ENCODE measurements around the gene GEMIN4.
A peak's percentile ranks its signal among the peaks of the same experiment; 100 is the strongest.
"Not testable (repeated sequence)": the region's sequence is repeated elsewhere in the genome, so short reads cannot be mapped to it uniquely, and the experiment has no call there.

The GEMIN4 gene

DNA sequence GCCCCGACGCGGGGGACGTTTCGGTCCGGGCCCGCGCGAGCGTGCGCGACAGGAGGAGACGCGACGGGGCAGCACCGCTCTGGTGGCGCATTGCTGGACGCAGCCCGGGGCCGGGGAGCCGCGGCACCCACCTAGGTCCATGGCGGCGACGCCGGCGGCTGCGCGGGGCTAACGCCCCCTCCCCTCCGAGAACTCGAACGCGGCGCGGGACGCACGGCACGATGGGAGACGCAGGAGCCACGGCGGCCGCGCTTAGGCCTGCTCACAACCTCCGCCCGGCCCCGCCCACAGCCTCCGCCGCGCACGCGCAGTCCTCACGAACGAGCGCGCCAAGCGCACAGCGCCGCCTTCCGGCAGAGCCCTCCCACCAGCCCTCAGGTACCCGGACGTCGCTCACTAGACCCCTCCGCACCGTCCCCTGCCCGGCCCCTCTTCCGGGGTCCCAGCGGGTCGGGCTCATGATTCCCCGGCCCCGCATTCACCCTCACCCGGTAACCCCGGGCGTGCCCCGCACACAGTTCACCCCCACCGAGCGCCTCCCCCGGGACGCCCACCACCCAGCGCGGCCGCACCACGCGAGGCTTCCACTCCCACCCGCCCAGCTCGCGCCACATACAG is at the start of gene GEMIN4:
Gene GEMIN4, minus strand, starts transcription at position 263 of the 618 bp plus-strand sequence. Its CDS starts 122 bp downstream, at position 141.
- DNase-seq: peak; percentile 62

DNA sequence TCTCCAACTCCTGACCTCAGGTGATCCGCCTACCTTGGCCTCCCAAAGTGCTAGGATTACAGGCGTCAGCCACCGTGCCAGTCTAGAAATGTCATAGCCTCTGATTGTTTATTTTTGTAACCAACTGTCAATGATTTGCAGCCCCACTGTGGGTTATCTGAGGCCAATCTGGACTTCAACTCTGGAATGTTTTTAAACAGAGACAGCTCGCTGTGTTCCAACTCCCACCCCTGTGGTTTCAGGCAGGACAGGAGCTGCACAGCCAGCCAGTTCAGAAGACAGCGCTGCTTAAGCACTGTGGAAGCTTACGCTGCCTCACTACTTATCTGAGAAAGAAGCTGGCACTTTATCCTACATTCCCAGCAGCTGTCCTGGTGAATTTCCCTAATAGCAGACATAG is 49.6 kb upstream of the GEMIN4 start:
- DNase-seq: no peak

GRCh38 chr17:800446-801242 is 48.6 kb upstream of the GEMIN4 start:
- DNase-seq: no peak

DNA sequence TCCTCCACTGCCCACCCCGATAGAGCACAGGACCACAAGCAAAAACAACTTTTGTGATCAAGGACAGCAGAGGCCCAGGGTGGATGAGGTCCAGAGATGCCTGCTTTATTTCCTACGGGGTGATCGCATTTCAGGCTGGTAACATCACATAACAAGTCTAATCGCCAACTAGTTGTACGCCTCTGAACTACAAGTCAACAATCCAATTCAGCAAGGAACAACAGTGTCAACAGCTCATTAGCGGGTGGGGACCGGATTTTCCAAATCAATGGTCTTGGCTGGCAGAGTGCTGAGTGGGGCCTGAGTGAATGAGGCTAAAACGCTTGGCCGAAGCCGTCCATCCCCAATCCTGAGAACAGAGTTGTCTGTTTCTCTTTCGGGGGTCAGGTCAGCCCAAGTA is 47.2 kb upstream of the GEMIN4 start:
- no peak for DNase-seq

DNA sequence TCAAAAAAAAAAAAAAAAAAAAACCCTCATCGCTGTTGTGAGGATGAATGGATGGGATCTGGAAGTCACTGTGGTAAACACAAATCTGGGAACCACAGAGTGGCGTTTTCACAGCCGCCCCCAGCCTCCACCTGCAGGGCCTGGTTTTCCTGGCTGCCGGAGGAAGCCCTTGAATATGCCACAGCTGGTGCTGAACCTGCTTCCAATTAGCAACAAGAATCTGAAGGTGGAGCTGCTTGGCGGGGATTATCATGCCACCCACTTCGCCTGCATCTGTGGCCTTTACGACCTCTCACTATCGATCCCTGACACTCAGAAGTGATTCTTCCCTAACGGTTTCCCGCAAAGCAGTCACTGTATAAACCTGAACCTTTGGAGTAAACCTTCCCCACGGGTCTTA is 46.2 kb upstream of the GEMIN4 start:
- DNase-seq: no peak

DNA sequence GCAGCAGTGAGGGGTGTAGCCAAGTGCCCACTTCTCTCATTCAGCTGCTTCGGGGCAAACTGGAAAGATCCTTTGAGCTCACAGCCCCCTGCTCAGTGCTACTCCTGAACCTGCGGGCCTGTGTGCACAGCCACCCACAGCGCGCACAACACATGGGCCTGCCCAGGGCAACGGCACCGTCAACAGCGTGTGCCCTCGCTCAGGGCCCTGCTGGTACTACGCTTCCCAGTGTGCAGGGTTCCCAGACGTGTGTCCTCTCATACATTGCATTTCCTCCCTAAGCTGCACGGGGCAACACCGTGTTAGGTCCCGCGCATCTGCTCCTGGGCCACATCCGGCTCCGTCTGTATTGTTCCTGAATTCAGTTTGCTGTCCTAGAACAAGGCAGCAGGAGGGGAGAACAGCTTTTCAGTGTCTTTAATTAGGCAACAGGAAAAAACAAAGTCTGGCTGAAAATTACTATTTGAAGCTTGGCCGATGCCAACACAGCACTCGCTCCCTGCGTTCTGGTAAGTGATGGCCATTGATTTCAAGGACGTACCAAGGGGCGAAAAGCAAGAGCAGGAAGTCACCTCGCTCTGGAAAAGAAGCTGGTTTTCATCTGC is 45.3 kb upstream of the GEMIN4 start:
- no peak for DNase-seq

DNA sequence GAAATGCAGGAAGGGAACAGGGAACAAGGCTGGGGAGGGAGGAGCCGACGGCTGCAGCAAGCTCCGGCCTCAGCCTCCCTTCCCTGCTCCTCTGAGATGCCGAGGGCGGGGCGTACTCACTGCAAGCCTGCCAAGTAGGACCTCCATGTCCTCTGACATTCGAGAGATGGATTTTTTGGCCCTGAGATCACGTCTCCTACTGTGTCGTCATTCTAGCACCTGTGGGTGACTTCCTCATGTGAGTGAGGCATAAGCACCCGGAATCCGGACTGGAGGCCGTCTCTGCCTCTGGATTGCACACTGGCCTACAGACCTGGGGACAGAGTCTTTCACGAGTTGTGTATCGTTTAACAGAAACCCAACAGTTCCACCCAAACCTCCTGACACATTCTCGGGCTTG is 44.5 kb upstream of the GEMIN4 start:
- no peak for DNase-seq

- no peak for DNase-seq
These were observed 43.7 kb upstream of the GEMIN4 start for GRCh38 chr17:795721-796120.

GRCh38 chr17:795276-795675 is 43.2 kb upstream of the GEMIN4 start:
- no peak for DNase-seq

GRCh38 chr17:794876-795275 is 42.8 kb upstream of the GEMIN4 start:
- DNase-seq: no peak

- DNase-seq: no peak
These were observed 40.2 kb upstream of the GEMIN4 start for GRCh38 chr17:792277-792676.

DNA sequence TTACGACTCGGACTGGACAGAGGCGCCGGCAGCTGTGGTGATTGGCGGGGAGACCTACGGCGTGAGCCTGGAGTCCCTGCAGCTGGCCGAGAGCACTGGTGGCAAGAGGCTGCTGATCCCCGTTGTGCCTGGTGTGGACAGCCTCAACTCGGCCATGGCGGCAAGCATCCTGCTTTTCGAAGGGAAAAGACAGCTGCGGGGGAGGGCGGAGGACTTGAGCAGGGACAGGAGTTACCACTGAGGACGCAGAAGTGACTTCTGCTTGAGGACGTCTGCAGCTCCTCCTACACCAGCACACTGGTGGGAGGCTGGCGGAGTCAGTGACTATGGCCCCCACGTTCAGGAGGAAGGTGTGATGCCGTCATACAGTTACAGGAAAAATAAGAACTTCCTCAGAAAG is 39.8 kb upstream of the GEMIN4 start:
- no peak for DNase-seq

DNA sequence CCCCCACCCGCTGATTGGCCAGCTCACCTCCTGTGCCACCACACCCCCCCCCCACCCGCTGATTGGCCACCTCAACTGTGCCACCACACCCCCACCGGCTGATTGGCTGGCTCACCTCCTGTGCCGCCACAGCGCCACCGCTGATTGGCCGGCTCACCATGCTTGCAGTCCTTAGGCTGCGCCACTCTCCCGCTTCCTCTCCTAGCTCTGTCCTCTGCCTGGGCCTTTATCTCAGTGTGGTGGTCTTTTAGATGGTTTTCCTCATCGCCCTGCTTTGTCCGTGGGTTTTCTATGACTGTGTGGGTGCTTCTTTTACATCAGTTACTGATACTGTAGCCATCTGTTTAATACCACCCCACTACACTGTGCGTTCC is 38.8 kb upstream of the GEMIN4 start:
- not testable (repeated sequence) for DNase-seq

DNA sequence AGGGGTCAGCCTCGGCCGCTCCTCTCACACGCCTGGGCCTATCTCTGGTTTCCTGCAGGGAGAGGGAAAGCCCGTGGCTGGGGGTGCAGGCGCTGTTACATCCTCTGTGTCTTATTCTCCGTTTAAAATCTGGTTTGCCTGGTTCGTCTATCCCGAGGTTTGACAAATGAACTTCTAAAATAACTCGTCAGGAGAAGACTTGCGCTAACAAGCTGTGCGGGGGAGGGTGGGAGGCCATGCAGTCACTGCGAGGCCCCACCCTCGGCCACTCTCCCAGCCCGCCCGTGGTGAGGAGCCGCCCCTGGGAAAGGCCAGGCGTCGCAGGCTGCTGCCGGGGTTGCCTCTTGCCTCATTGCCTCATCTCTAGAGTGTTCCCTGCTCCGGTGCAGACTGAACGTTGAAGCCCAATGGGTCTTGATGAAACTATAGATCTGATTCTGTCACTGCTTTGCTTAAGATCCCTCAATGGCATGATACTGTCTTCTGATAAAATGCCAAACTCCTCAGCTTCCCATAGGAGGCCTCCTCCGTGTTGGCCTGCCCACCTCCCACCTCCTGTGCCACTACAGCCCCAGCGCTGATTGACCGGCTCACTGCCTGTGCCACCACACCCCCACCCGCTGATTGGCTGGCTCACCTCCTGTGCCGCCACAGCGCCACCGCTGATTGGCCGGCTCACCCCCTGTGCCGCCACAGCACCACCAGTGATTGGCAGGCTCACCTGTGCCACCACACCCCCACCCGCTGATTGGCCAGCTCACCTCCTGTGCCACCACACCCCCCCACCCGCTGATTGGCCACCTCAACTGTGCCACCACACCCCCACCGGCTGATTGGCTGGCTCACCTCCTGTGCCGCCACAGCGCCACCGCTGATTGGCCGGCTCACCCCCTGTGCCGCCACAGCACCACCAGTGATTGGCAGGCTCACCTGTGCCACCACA is 38.1 kb upstream of the GEMIN4 start:
- DNase-seq: not testable (repeated sequence)

DNA sequence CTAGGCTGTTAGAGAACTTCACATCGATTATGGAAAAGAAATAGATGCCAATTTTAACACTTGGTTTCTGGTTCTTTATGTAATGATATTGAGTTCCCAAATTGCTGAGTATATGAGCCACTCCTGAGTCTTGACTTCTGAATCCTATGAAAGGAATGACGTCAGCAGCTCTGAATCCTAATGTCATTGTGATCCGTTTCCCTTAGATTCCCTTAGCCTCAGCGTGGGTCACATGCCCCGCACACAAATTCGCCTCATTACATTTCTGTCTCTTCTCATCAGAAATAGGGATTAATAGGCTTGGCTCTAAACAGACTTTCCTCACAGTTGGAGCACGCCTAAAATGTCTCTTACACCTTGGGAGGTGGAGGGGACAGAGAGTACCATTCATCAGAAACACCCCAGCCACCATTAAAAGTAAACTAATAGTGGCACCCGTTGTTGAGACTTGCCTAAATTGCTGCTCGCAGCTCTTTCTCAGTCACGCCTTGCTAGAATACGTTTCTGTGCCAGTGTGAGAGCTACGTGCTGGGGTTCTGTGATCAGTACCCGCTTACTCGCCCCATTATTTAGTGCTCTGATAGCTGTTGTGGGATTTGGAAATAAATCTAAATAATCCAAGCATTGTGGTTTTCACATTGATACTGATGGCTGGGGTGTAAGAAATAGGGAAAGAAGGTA is 37.2 kb upstream of the GEMIN4 start:
- DNase-seq: no peak

DNA sequence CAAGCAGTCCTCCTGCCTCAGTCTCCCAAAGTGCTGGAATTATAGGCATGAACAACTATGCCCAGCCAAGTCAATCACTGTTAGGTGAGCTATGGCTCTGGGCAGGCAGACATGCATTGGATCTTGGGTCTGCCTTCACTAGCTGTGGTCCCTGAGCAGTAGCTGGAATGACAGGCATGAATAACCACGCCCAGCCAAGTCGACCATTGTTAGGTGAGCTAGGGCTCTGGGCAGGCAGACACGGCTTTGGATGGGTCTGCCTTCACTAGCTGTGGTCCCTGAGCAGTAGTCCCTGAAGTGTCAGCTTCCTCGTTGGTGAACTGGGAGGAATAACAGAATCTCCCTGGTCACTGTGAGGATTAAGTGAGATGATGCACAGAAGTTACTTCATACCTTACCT is 36.5 kb upstream of the GEMIN4 start:
- DNase-seq: no peak

- no peak for DNase-seq
These were observed 35.7 kb upstream of the GEMIN4 start for GRCh38 chr17:787641-788221.

- not testable (repeated sequence) for DNase-seq
These were observed 33.8 kb upstream of the GEMIN4 start for GRCh38 chr17:785901-786300.

DNA sequence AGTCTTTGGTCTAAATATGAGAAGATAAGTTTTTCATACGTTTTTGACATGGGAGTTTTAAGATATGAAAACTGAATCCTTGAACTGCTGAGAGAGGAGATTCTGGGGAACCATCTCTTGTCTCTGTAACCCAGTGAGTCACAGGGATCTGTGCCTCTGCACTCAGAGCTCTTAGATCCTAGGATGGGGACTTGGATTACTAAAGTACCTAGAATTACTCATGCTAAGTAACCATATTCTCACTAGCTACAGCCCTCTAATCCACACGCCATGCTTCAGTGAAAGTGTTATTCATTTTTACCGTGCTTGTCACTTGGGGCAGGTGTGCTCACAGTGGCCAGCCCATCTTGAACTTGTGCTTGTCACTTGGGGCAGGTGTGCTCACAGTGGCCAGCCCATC is 32.1 kb upstream of the GEMIN4 start:
- DNase-seq: no peak

GRCh38 chr17:781805-782731 is 30.0 kb upstream of the GEMIN4 start, which contains the start of the genes GLOD4 and MRM3:
TSS of gene GLOD4 (minus strand) at chr17:782280. CDS start at chr17:782255, 25 bp downstream.
TSS of gene MRM3 (plus strand) at chr17:782353. CDS start at chr17:782379, 26 bp downstream.
- no peak for DNase-seq

DNA sequence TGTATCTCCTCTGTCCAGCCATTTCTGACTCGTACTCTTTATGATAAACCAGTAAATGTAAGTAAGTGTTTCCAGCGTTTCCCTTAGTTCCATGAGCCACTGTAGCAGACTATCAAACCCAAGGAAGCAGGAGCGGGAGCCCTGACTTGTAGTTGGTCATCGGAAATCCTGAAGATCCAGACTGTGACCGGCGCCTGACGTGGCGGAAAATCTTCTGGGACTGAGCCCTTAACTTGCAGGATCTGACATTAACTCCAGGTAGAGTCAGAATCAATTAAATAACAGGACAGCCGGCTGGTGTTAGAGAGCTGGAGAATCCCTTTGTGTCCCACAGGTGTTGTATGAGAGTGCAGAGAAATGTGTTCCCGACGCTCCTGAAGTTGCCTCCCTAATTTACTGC is 26.0 kb upstream of the GEMIN4 start:
- DNase-seq: no peak

All from NCI-H510A (cell line).